ENCODE results near the gene NCOA3.

Gene NCOA3

DNA sequence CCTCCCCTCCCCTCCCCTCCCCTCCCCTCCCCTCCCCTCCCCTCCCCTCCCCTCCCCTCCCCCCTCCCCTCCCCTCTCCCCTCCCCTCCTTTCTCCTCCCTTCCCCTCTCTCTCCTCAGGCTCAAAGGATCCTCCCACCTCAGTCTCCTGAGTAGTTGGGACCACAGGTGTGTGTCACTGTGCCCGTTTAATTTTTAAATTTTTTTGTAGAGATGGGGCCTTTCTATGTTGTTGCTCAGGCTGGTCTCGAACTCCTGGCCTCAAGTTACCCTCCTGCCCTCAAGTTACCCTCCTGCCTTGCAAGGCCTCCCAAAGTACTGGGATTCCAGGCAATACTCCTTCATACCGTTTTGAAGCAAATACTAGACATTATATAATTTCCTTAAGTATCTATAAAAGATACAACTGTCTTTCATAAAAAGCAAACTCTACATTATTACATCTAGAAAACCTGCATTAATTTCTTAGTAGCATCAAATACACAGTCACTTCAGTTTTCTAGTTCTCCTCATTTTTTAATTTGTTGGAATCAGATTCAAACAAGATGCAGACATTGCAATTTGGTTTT is 39.8 kb downstream of the NCOA3 start:
- H3K4me3 ChIP-seq: no peak overlapping the region
- TF ChIP-seq, protein P1, sequence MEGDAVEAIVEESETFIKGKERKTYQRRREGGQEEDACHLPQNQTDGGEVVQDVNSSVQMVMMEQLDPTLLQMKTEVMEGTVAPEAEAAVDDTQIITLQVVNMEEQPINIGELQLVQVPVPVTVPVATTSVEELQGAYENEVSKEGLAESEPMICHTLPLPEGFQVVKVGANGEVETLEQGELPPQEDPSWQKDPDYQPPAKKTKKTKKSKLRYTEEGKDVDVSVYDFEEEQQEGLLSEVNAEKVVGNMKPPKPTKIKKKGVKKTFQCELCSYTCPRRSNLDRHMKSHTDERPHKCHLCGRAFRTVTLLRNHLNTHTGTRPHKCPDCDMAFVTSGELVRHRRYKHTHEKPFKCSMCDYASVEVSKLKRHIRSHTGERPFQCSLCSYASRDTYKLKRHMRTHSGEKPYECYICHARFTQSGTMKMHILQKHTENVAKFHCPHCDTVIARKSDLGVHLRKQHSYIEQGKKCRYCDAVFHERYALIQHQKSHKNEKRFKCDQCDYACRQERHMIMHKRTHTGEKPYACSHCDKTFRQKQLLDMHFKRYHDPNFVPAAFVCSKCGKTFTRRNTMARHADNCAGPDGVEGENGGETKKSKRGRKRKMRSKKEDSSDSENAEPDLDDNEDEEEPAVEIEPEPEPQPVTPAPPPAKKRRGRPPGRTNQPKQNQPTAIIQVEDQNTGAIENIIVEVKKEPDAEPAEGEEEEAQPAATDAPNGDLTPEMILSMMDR (IDR thresholded peaks at IDR 0.05): no peak
- H3K27ac ChIP-seq: no peak overlapping the region
- DNase-seq (ENCODE audit: low spot score): no peak

DNA sequence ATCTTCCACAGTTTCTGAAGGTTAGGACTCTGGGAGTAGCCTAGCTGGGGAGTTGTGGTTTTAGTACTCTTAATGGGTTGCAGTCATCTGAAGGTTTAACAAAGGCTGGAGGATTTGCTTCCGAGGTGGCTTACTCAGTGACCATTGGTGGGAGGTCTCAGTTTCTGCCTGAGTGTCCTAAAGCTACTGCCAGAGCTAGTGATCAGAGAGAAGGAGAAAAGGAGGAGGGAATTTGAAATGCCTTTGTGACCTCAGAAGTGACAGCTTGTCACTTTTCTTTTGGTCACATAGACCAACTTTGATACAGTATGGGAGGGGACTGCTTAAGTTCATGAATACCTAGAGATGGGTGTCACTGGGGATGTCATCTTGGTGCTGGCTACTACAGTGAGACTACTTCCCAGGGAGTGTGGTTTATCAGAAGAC is 41.3 kb downstream of the NCOA3 start:
- TF ChIP-seq, protein P1 (IDR thresholded peaks at IDR 0.05): no peak
- no peak for DNase-seq (ENCODE audit: low spot score)
- Histone ChIP-seq H3K4me3 (no peak overlapping the region), H3K27ac (no peak overlapping the region)

DNA sequence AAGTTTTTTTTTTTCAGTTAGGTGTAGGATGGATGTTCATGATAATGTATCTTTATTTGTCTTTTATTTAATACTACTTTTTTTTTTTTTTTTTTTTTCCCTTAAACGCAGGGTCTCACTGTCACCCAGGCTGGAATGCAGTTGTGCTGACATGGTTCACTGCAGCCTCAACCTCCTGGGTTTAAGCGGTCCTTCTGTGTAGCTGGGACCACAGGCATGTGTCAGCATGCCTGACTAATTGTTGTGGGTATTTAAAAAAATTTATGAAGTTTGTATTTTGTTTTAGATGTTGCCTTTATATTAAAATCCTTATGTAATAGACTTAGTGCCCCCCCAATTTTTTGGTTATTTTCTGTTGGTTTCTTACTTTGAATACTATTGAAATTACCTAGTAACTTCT is 42.6 kb downstream of the NCOA3 start:
- no peak overlapping the region for H3K27ac ChIP-seq
- TF ChIP-seq, protein P1 (IDR thresholded peaks at IDR 0.05): no peak
- DNase-seq (ENCODE audit: low spot score): no peak
- H3K4me3 ChIP-seq: no peak overlapping the region

DNA sequence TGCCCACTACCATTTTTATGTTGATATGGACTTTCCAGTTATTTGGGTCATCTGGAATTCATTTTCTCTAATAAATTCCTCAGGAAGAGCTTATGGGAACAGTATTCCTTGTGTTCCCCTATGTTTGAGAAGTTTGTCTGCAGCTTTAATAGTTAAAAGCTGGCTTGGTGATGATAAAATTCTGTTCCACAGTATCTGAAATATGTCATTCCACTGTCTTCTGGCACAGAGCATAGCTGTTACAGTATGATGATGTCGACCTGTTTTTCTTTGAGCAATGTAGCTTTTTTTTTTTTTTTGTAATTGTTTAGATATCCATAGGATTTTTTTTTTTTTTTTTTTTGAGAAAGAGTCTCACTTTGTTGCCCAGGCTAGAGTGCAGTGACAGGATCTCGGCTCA is 43.2 kb downstream of the NCOA3 start:
- DNase-seq (ENCODE audit: low spot score): no peak
- no peak overlapping the region for H3K27ac ChIP-seq
- no peak overlapping the region for H3K4me3 ChIP-seq
- TF ChIP-seq, protein P1 (IDR thresholded peaks at IDR 0.05): no peak

DNA sequence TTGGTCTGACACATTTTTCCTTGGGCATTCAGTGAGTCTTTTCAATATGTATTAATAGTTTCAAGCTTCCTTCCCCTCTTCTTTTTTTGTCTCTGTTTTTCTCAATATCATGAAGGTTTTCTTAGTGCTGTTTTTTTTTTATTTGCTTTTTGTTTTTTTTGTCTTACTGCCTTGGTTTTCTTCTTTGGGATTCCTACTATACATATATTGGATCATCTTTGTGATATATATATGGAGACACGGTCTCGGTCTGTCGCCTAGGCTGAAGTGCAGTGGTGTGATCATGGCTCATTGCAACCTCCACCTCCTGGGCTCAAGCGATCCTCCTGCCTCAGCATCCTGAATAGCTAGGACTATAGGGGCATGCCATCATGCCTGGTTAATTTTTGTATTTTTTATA is 43.8 kb downstream of the NCOA3 start:
- TF ChIP-seq, protein P1 (IDR thresholded peaks at IDR 0.05): no peak
- DNase-seq (ENCODE audit: low spot score): no peak
- Histone ChIP-seq H3K4me3 (no peak overlapping the region), H3K27ac (no peak overlapping the region)

DNA sequence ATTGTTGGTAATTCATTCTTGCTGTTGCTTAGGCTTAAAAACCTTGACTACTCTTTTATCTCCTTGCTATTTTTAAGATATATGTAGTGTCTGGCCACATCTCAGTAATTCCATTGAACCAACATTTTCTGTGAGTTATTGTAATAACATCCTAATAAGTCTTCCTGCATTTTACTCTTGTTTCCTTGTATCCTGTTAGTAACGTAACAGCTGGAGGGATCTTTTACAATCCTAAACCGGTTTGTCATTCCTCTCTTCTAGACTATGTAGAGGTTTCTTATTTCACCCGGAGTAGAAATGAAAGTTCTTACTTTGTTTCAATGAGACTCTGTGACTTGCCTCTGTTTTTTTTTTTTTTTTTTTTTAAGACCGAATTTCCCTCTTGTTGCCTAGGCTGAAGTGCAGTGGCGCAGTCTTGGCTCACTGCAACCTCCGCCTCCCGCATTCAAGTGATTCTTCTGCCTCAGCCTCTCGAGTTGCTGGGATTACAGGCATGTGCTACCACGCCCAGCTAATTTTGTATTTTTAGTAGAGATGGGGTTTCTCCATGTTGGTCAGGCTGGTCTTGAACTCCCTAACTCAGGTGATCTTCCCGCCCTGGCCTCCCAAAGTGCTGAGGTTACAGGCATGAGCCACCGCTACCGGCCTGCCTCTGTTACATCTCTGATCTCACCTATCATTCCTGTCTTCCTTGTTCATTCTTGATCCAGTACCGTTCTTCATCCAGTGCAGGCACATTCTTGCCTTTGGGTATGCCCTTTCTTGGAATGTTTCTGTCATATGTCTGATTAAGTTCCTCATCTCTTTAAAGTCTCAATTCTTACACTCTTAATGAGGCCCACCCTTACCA is 44.7 kb downstream of the NCOA3 start:
- Histone ChIP-seq H3K27ac (no peak overlapping the region), H3K4me3 (no peak overlapping the region)
- TF ChIP-seq, protein P1 (IDR thresholded peaks at IDR 0.05): no peak
- DNase-seq (ENCODE audit: low spot score): no peak

DNA sequence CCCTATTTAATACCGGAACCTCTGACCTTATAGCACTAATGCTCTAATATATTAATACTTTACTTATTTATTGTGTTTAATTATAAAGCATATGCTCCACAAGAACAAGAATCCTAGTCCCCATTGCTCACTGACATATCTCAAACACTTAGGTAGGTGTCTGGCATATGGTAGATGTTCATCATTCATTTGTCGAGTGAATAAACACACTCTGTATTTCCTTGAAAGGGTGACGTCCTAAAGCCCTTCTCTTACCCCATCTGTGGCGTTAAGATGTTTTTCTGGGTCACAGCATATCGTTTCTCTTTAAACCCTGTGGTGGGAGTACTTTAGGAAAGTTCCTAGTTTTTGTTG is 45.3 kb downstream of the NCOA3 start:
- Histone ChIP-seq H3K27ac (no peak overlapping the region), H3K4me3 (no peak overlapping the region)
- TF ChIP-seq, protein P1 (IDR thresholded peaks at IDR 0.05): no peak
- DNase-seq (ENCODE audit: low spot score): no peak
